GM23248 (cell line): ENCODE measurements around the gene CRISPLD2.

Experiments used
- EZH2 ChIP-seq: fragments of 200-600 bp; sonication (generic); IDR thresholded peaks from 2 replicates; pipeline ENCODE4 v1.6.1; 2018; ENCODE audit warnings: antibody characterized with exemption, mild to moderate bottlenecking; ENCODE audit not compliant: insufficient read depth, poor library complexity, severe bottlenecking
- EZH2phosphoT487 ChIP-seq: fragments of 200-600 bp; sonication (generic); IDR thresholded peaks from 2 replicates; pipeline ENCODE4 v1.6.1; 2018; ENCODE audit warnings: antibody characterized with exemption, moderate library complexity, mild to moderate bottlenecking, low read depth; ENCODE audit not compliant: insufficient read depth

DNA sequence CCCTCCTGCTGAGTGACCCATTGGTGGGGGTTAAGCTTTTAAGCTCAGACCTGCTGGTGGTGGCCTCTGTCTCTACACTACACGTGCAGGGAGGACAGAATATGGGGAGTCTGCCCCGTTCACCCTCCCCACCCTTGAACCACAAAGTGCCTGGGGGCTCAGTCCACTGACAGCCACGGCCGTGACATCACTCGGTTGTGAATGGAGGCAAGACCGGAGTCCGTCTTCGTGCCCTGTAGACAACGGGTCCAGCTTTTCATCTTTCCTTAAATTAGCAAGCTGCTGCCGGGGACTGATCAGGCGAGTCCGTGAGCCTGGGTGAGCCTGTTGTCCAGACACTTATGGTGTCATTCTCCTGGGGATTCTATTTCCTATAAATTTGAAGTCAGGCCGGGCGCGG is 67.4 kb downstream of the CRISPLD2 start:
- no peak for TF ChIP-seq EZH2
- TF ChIP-seq EZH2phosphoT487: no peak
